Pancreas (tissue), 10 donors: ENCODE measurements around the gene MNX1. TPM values are rescaled to one million over a fixed set of nuclear protein-coding genes. Genes with fewer than 3 reads are reported as not detected.

ENCODE experiments used
- ATAC-seq, 4 donors: fragments of 200-7000 bp; cut with Tn5 transposase; one replicate each; pipeline versions ENCODE4 v1.8.0 to v1.9.1; 2020; ENCODE audit warnings: mild to moderate bottlenecking in 4 of 4, moderate library complexity in 4 of 4
- DNase-seq, 6 donors: peaks; one replicate each; pipeline ENCODE4 v3.0.0-alpha.2; 2020
- FAIRE-seq: peaks from 2 replicates; lab custom pipeline; 2012; peaks lifted over from hg19 to GRCh38; lab: Jason Lieb, UNC
- H3K27ac ChIP-seq, 4 donors: fragments of 200-600 bp; sonication (generic); 1 replicate in 3 of 4; 2 replicates in 1 of 4; pipeline versions ENCODE4 v1.5.0 to v1.8.0; 2020
- H3K27me3 ChIP-seq, 4 donors: fragments of 200-600 bp; one replicate each; pipeline ENCODE4 v1.8.0; 2021
- H3K36me3 ChIP-seq, 3 donors: fragments of 200-600 bp; sonication (generic) in 1 of 3; one replicate each; pipeline versions ENCODE4 v1.5.0 to v1.8.0; 2020 to 2021
- H3K4me1 ChIP-seq, 3 donors: fragments of 200-600 bp; one replicate each; pipeline ENCODE4 v1.8.0; 2021
- H3K4me3 ChIP-seq, 4 donors: fragments of 200-600 bp; sonication (generic) in 2 of 4; one replicate each; pipeline versions ENCODE4 v1.5.0 to v1.8.0; 2020 to 2021
- H3K9me3 ChIP-seq, 4 donors: fragments of 200-600 bp; one replicate each; pipeline ENCODE4 v1.8.0; 2021
- CTCF ChIP-seq, 4 donors: fragments of 200-600 bp; sonication (generic) in 3 of 4; IDR thresholded peaks; one replicate each; pipeline versions ENCODE4 v1.5.0 to v1.8.0; 2021; ENCODE audit warnings: antibody characterized with exemption in 4 of 4
- WGBS, 2 donors: extraction: QIAGEN DNeasy Blood & Tissue Kit; methylation state at CpG; one replicate each; pipeline ENCODE4 v1.1.7; 2013; 5-methylcytosine and 5-hydroxymethylcytosine counted together
- intact Hi-C, 3 donors: fragments of 100-400 bp; cut with DNase I; formaldehyde crosslinking; loops; one replicate each; pipeline versions ENCODE4 v1.11.1 to v1.14.2; 2022
- polyA plus RNA-seq, 2 donors: library from polyadenylated mRNA; stranded (reverse); fragments of 200-250 nt; gene quantifications; one replicate each; pipeline ENCODE4 v1.2.3, GENCODE V29; 2013
- total RNA-seq, 6 donors: library from RNA; stranded (reverse); fragmentation: NEBNext Ultra II Directional in 4 of 6; extraction: Animal tissue kit (Norgen Biotek cat#: 25700) in 4 of 6; gene quantifications; one replicate each; pipeline versions ENCODE4 v1.2.1 to v1.2.4, GENCODE V29; 2021 to 2023
- donor health status: healthy with polysubstance abuse.
- donor health status: DM: no; HTN: no; CAD: no; lungs with moderate emphysema.
- donor health status: DM: no; HTN: no; CAD: no.
- donor health status: control.
- donor health status: control.
- donor health status: Bipolar disorder and iron deficiency.
- donor health status: DM: yes; HTN: yes; CAD: no.
- donor health status: DM: no; HTN: no; CAD: no.
- donor health status: DM: no; HTN: no; CAD: no.
- donor health status: DM: yes; HTN: yes; CAD: no.

The MNX1 gene
- total and polyA plus RNA-seq, 8 donors, result 15.6 to 47.3 (median 21.9) TPM

GRCh38 chr7:157041514-157042277 lies 31.2 kb upstream of the MNX1 start:
- Histone ChIP-seq H3K36me3 (no peaks in the 10 kb centered on the region), H3K4me1 (no peaks in the 10 kb centered on the region), H3K9me3 (no peaks in the 10 kb centered on the region), H3K4me3 (no peak overlapping the region), H3K27me3 (no peaks in the 10 kb centered on the region), H3K27ac (no peak overlapping the region)
- ATAC-seq (no peak), FAIRE-seq (no peak), DNase-seq (peak in 1 of 6 donors; percentile 35)
- 48 to 58% methylated on average over 20 of the region's 20 CpGs for WGBS, 2 donors
- intact Hi-C loops, result no loop called here
- no peak for TF ChIP-seq CTCF (IDR thresholded peaks at IDR 0.05)

- peak in 1 of 6 donors; percentile 27 for DNase-seq
- Histone ChIP-seq H3K27me3 (no peaks in the 10 kb centered on the region), H3K27ac (no peak overlapping the region), H3K4me3 (no peak overlapping the region), H3K4me1 (no peaks in the 10 kb centered on the region), H3K36me3 (no peaks in the 10 kb centered on the region), H3K9me3 (no peaks in the 10 kb centered on the region)
- no peak for FAIRE-seq
- TF ChIP-seq CTCF (IDR thresholded peaks at IDR 0.05), result no peak
- intact Hi-C loops, result no loop called here
- WGBS, 2 donors, result 22% methylated on average over 13 of the region's 13 CpGs
- ATAC-seq, result no peak
Measured at GRCh38 chr7:157041004-157041403, 30.5 kb upstream of the MNX1 start.

GRCh38 chr7:157037635-157038034 lies 27.2 kb upstream of the MNX1 start:
- ATAC-seq (no peak), FAIRE-seq (no peak), DNase-seq (peak in 1 of 6 donors; percentile 17)
- Histone ChIP-seq H3K9me3 (no peaks in the 10 kb centered on the region), H3K36me3 (no peaks in the 10 kb centered on the region), H3K27ac (no peak overlapping the region), H3K4me3 (no peak overlapping the region), H3K27me3 (no peaks in the 10 kb centered on the region), H3K4me1 (no peaks in the 10 kb centered on the region)
- 75 to 87% methylated on average over 9 of the region's 9 CpGs for WGBS, 2 donors
- intact Hi-C loops, result no loop called here
- no peak for TF ChIP-seq CTCF (IDR thresholded peaks at IDR 0.05)

GRCh38 chr7:157037028-157037427 lies 26.6 kb upstream of the MNX1 start:
- H3K27me3 ChIP-seq, result no peaks in the 10 kb centered on the region
- 86 to 98% methylated on average over 4 of the region's 4 CpGs for WGBS, 2 donors
- H3K4me3 ChIP-seq, result no peak overlapping the region

More at GRCh38 chr7:157037028-157037427, 26.6 kb upstream of the MNX1 start:
- ATAC-seq (no peak), FAIRE-seq (no peak), DNase-seq (peak in 1 of 6 donors; percentile 14)
- TF ChIP-seq CTCF (IDR thresholded peaks at IDR 0.05), result no peak
- no peaks in the 10 kb centered on the region for H3K9me3 ChIP-seq
- H3K4me1 ChIP-seq, result no peaks in the 10 kb centered on the region
- no peaks in the 10 kb centered on the region for H3K36me3 ChIP-seq
- intact Hi-C loops, result no loop called here
- no peak overlapping the region for H3K27ac ChIP-seq
